ENCODE measurements around the gene RASAL1. TPM values are rescaled to one million over a fixed set of nuclear protein-coding genes. Genes with fewer than 3 reads are reported as not detected.

The RASAL1 gene
- total RNA-seq, 1 experiment from 2014 or later, result 16.0 TPM

GRCh38 chr12:113071135-113072112, 64.1 kb downstream of the RASAL1 start:
- H4K20me1 ChIP-seq (ENCODE audit: insufficient read depth), result no peaks in the 10 kb centered on the region
- no peaks in the 10 kb centered on the region for H3K9me2 ChIP-seq (ENCODE audit: insufficient read depth)
- TF ChIP-seq SRF (IDR thresholded peaks at IDR 0.05; ENCODE audit: low read depth), result no peak
- ChIA-PET RAD21 (ENCODE audit: low non-redundant PET in 1 of 2, low total read pairs in 2 of 2, uncharacterized antibody in 2 of 2, unreplicated experiment in 2 of 2) (no interaction called here), POLR2A (no interaction called here), CTCF (interaction anchor here (0.7 kb wide), 1 partner anchor 173 kb away, joined by 3 read pairs; no protein-coding TSS in a partner anchor)
- intact Hi-C loops (cut with micrococcal nuclease), result no loop called here
- H3K27ac ChIP-seq (ENCODE audit: low read depth, low read length), result no peak overlapping the region
- H3K27me3 ChIP-seq (ENCODE audit: insufficient read depth, low read length), result no peaks in the 10 kb centered on the region
- DNase-seq (ENCODE audit: low read depth, low spot score) (no peak), ATAC-seq (no peak)
- no peaks in the 10 kb centered on the region for H3K9me3 ChIP-seq (ENCODE audit: control insufficient read depth in 1 of 2, insufficient read depth in 1 of 2, low read depth in 1 of 2, low read length in 2 of 2)
- H3K79me2 ChIP-seq (ENCODE audit: insufficient read depth, low read length), result no peaks in the 10 kb centered on the region
- H3K9ac ChIP-seq (ENCODE audit: low read length), result no peak overlapping the region
- no peak overlapping the region for H2AFZ ChIP-seq (ENCODE audit: low read depth, low read length, poor library complexity, severe bottlenecking)
- H3K4me1 ChIP-seq (ENCODE audit: control insufficient read depth in 1 of 2, insufficient read depth in 2 of 2, low read length in 2 of 2), result no peaks in the 10 kb centered on the region
- H3K4me3 ChIP-seq (replicated peaks in 1 of 2; ENCODE audit: low read depth in 1 of 2, low read length in 2 of 2), result no peak overlapping the region
- H3K36me3 ChIP-seq (ENCODE audit: control insufficient read depth in 1 of 2, insufficient read depth in 2 of 2, low read length in 2 of 2), result no peaks in the 10 kb centered on the region
- BruUV-seq (replicated peaks), result no TSS peak
- H3K4me2 ChIP-seq (ENCODE audit: low read length), result no peak overlapping the region

- no peak for TF ChIP-seq MAX (IDR thresholded peaks at IDR 0.05)
- TF ChIP-seq ELF1 (IDR thresholded peaks at IDR 0.05; ENCODE audit: borderline replicate concordance, low read depth), result no peak
- no peak for TF ChIP-seq FOSL1 (IDR thresholded peaks at IDR 0.05; ENCODE audit: low read depth)
- TF ChIP-seq ZBTB33 (IDR thresholded peaks at IDR 0.05; ENCODE audit: extremely low read depth, insufficient replicate concordance, low read length), result no peak
- no peak for TF ChIP-seq JUND (IDR thresholded peaks at IDR 0.05)
- no peak for TF ChIP-seq CTCF (IDR thresholded peaks at IDR 0.05 in 2 of 3, conservative IDR thresholded peaks at IDR 0.05 in 1 of 3; ENCODE audit: borderline replicate concordance in 1 of 3, insufficient read depth in 1 of 3, low read depth in 2 of 3, low read length in 2 of 3)
- no peak for TF ChIP-seq SIN3A (IDR thresholded peaks at IDR 0.05; ENCODE audit: low read depth)
- no peak for TF ChIP-seq EGR1 (IDR thresholded peaks at IDR 0.05; ENCODE audit: low read depth)
- no peak for TF ChIP-seq YY1 (IDR thresholded peaks at IDR 0.05; ENCODE audit: extremely low read depth, insufficient replicate concordance, low read depth, low read length)
Observed at GRCh38 chr12:113070117-113070906, 65.2 kb downstream of the RASAL1 start.

More at GRCh38 chr12:113070117-113070906, 65.2 kb downstream of the RASAL1 start:
- intact Hi-C loops (cut with micrococcal nuclease), result no loop called here
- POLR2A ChIA-PET, result interaction anchor here (0.5 kb wide), 1 partner anchor 153 kb away, joined by 4 read pairs; no protein-coding TSS in a partner anchor
- Histone ChIP-seq H3K4me1 (ENCODE audit: control insufficient read depth in 1 of 2, insufficient read depth in 2 of 2, low read length in 2 of 2) (no peaks in the 10 kb centered on the region), H3K79me2 (ENCODE audit: insufficient read depth, low read length) (no peaks in the 10 kb centered on the region), H3K9ac (ENCODE audit: low read length) (no peak overlapping the region), H3K4me2 (ENCODE audit: low read length) (no peak overlapping the region), H3K27me3 (ENCODE audit: insufficient read depth, low read length) (no peaks in the 10 kb centered on the region), H2AFZ (ENCODE audit: low read depth, low read length, poor library complexity, severe bottlenecking) (no peak overlapping the region), H3K9me2 (ENCODE audit: insufficient read depth) (no peaks in the 10 kb centered on the region), H3K36me3 (ENCODE audit: control insufficient read depth in 1 of 2, insufficient read depth in 2 of 2, low read length in 2 of 2) (no peaks in the 10 kb centered on the region), H3K4me3 (replicated peaks in 1 of 2; ENCODE audit: low read depth in 1 of 2, low read length in 2 of 2) (no peak overlapping the region), H4K20me1 (ENCODE audit: insufficient read depth) (no peaks in the 10 kb centered on the region), H3K27ac (ENCODE audit: low read depth, low read length) (no peak overlapping the region), H3K9me3 (ENCODE audit: control insufficient read depth in 1 of 2, insufficient read depth in 1 of 2, low read depth in 1 of 2, low read length in 2 of 2) (no peaks in the 10 kb centered on the region)
- DNase-seq (ENCODE audit: low read depth, low spot score), result no peak
- no TSS peak for BruUV-seq (replicated peaks)
- no peak for ATAC-seq
- RAD21 ChIA-PET (ENCODE audit: low non-redundant PET in 1 of 2, low total read pairs in 2 of 2, uncharacterized antibody in 2 of 2, unreplicated experiment in 2 of 2), result no interaction called here
- CTCF ChIA-PET, result no interaction called here
